Cerebellar cortex (tissue), 1 donor: ENCODE measurements around the gene OR2T10.
"Not testable (repeated sequence)": the region's sequence is repeated elsewhere in the genome, so short reads cannot be mapped to it uniquely, and the experiment has no call there.

ENCODE experiments used
- DNase-seq: peaks from one replicate; pipeline ENCODE4 v3.0.0-alpha.2; 2015; ENCODE audit warnings: low spot score

OR2T10 gene

DNA sequence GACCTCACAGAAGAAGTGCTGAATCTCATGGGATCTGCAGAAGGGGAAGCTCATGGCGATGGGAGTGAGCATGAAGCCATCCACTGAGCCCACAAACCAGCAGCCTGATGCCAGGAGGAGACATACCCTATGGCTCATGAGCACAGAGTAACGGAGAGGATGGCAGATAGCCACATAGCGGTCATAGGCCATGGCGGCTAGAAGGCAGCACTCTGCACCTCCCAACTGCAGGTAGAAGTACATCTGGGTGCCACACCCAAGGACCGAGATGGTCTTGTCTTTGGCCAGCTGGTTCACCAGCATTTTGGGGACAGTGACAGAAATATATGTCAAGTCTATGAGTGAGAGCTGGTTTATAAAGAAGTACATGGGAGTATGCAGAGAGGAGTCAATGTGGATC lies 4.3 kb downstream of the OR2T10 start:
- DNase-seq, result no peak

DNA sequence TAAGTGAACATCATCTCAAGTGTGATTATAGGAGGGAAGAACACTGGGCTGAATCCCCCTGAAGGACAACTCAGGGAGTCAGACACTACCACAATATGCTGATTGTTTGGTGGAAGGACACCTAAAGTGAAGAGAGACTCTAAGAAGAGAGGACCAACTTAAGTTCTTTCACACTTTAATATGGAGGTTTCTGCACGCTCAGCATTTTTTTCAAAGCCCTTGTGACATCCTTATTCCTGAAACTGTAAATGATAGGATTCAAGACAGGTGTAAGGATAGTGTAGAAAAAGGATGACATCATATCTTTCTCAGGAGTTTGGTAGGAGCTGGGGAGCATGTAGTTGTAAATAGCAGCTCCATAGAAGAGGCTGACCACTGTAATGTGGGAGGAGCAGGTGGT lies 4.8 kb downstream of the OR2T10 start:
- DNase-seq, result no peak

DNA sequence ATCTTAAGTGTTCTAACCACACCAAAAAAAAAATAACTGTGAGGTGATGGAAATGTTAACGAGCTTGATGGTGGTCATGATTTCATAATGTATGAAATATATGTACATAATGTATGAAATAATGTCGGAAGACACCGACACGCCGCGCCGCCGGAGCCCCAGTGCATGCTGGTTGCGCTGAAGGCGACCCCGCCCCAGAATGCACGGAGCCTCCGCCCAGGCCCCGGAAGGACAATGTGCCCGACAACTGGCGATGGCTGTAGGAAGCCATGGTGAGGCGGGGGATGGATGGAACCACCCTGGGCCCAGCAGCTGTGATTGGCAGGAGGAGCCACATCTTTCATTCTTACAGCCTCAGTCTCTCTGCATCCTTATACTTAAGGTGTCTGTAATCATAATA lies 7.4 kb downstream of the OR2T10 start:
- no peak for DNase-seq

DNA sequence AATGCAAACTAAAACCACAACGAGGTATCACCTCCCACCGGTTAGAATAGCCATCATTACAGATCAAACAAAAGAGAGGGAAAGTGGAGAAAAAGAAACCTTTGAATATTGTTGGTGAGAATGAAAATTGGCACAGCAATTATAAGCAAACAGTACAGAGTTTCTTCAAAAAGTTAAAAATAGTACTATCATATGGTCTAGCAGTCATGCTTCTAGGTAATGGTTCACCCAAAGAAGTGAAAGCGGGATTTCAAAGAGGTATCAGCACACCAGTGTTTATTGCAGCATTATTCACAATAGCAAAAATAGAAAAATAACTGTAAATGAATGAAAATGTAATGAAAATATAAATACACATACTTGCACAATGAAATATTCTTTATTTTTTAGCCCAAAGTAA lies 8.2 kb downstream of the OR2T10 start:
- no peak for DNase-seq

DNA sequence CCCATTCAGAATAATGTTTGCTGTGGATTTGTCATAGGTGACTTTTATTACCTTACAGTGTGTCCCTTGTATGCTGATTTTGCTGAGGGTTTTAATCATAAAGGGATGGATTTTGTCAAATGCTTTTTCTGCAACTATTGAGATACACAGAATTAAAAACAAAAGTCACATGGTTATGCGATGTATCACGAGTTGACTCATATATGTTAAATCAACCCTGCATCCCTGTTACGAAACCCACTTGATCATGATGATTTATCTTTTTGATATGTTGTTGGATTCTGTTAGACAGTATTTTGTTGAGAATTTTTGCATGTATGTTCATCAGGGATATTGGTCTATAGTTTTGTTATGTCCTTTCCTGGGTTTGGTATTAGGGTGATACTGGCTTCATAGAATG lies 12.2 kb downstream of the OR2T10 start:
- no peak for DNase-seq

DNA sequence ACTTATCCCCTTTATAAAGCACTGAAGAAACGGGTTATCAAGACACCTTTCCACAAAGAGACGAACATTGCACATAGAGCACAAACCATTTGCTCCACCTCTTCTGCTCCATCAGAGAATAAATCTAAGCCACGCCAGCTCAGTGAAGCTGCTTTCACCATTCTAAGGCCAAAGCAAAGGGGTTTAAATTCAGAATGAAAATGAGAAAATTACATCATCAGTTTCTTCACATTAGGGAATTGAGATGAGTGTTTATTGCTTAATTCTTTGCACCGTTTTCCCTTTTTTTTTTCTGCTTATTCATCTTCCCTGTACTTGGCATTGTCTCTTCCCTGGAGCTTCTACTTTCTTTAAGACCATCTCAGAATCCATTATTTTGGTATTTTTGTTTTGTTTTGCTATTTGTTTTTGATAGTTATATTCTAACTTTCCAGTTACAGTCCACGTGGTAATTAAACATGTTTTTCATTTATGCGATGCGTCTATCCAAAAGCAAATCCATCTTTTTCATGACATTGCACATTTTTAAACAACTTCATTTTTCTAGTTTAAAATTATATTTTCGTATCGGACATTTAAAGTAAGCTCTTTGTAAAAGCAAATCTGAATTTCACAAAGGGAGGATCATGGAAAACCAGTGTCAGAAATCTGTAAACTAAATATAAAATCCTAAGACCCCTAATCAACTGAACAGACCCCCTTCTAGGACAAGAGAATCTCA lies 21.1 kb downstream of the OR2T10 start:
- DNase-seq, result no peak

DNA sequence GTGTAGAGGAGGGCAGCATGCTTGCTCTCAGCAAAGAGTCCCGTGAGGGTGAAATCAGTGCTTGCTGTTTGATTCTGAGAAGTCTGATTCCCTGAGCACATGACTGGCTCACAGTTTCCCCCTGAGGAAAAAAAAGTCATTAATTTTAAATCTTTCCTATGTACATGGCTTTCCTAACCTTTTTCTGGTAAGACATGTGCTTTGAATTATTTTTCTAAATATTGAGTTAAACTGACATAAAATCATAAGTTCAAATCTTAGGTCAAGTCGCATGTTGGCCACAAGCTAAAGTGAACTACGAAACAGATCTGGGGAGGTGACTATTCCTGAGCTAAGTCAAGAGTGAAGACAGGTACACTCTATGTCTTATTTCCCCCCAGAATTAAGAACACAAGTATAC lies 22.8 kb downstream of the OR2T10 start, which contains the start of gene OR2T34:
Gene OR2T34 (minus strand): TSS at position 101 of the 400 bp plus-strand sequence. CDS start 0 bp downstream, at position 101.
- DNase-seq, result not testable (repeated sequence)

DNA sequence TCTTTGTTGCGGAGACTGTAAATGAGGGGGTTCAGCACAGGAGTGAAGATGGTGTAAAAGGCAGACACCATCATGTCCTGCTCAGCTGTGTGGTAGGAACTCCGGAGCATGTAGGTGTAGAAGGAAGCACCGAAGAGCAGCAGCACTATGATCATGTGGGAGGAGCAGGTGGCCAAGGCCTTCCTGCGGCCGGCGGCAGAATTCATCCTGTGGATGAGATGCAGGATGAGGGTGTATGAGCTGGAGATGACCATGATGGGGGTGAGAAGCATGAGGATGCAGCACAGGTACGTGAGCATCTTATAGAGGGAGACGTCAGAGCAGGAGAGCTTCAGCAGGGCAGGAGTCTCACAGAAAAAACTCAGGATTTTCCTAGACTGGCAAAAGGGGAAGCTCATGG lies 23.6 kb downstream of the OR2T10 start:
- not testable (repeated sequence) for DNase-seq

DNA sequence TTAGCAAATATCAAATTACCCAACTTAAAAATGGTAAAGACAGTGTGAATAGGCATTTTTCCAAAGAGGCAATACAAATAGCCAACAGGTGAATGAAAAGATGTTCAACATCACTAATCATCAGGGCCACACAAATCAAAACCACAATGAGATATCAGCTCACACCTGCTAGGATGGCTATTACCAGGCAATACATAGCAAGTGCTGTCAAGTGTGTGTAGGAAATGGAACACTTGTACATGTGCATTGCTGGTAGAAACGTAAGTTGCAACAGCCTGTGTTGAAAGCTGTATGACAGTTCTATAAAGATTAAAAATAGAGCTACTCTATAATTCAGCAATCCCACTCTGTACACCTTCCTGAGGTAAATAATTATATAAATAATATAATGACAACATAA lies 25.5 kb downstream of the OR2T10 start:
- not testable (repeated sequence) for DNase-seq

DNA sequence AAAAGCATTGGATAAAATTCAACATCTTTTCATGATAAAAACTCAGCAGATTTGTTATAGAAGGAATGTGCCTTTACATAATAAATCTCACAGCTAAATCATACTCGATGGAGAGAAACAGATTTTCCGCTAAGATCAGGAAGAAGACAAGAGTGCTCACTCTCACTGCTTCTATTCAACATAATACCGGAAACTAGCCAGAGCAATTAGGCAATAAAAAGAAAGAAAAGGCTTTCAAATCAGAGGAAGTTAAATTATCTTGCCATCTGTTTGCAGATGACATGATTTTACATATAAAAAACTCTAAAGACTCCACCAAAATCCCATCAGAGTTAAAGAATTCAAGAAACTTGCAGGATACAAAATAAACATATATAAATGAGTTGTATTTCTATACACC lies 26.7 kb downstream of the OR2T10 start:
- DNase-seq, result not testable (repeated sequence)

DNA sequence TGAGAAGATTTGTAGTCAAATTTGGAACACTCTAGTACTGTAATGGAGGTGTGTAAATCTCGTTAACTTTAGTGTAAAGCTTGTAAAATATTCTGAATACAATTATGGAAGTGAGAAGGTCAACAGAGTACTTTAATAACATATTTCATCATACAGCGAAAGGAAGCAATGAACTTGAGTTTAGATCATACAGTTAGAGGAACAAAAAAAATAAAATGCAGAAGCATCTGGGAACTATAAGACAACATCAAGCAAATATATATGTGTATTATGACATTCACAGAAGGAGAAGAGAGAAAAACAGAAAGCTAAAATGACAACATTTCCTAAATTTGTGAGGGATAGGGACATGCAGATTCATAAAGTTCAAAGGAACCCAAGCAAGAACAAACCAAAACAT lies 28.5 kb downstream of the OR2T10 start:
- DNase-seq, result not testable (repeated sequence)

DNA sequence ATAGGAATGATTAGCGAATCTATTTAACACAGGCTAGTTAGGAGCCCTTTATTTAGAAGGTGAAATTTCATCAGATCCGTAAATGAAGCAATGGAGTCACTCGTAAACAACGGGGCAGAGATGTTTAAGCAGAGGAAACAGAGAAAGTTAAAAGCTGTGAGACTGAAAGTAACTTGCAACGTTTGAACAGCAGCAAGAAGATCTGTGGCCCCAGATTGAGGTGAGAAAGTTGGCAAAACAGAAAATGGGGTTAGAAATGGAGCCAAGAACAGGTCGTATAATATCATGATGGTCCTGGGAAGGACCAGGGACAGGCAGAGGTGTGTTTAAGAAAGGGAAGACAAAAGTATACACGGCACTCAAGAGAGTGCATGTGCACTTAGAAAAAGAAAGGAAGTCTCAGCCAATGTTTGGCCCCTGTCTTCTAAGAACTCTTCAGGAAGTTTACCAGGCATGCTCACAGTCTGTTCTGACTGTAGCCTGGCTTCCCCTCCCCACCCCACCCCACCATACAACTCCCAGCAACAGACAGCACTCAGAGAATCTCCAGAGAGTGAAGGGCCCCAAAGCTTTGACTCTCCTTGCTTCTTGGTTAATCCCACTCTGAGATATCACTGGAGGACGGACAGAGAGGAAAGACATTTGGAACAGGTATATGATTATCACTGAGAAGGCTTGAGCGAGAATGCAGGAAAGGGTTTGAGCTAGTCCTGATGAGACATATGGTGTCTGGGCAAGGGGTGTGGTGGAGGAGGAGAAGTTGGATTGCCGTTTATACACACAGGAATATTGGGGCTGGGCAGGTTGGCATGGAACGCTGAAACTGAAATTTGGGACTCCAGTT lies 31.7 kb downstream of the OR2T10 start:
- DNase-seq, result not testable (repeated sequence)

DNA sequence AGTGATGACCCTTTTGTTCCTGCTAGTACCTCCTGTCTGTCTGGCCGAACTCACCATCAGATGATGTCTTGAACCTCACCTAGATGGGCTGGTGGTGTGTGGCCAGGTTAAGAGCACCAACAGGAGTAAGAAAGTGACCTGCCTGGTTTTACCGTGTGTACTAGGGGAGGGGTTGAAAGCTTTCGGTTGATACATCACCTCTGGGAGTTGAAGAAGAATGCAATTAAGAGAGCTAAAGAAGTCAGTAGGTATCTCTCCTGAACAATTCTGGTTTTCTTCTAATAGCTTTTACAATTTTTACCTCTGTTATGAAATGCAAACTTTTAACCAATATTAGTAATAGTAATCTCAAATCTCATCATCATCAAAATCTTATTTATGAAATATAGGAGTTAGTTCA lies 34.8 kb downstream of the OR2T10 start, which contains the start of gene OR2T29:
Gene OR2T29 (minus strand): TSS at position 101 of the 400 bp plus-strand sequence. CDS start 3,281 bp downstream, outside the sequence.
- DNase-seq, result not testable (repeated sequence)

DNA sequence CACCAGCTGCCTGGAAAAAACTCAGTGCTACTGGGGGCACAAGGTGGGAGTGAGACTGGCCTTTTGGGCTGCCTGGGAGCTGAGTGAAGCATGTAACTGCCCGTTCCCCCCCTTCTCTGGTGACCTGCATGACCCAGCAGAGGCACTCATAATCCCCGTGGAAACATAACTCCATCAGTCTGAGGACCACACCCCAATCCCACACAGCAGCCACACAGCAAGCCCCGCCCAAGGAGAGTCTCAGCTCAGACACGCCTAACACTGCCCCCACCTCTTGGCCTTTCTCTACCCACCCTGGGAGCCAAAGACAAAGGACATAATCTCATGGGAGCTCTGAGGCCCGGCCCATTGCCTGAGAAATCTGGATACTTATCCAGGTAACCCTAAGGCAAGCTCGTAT lies 46.5 kb downstream of the OR2T10 start:
- DNase-seq, result not testable (repeated sequence)

DNA sequence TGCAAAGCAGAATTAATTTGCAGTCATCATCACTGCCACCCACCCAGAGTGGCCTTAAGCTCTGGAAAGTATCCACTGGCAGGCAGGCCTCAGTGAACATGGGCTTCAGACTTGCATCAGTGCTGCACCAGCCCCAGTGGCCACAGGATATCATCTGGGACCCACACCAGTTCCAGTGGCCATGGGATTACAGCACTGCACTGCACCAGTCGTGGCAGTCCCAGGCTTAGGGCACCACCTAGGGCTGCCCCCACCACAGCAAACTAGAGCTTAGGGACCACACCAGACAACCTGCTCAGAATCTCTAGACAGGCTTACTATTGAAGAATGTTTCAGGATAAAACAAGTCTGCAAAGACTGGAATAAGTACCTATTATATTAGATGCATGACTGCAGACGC lies 50.1 kb downstream of the OR2T10 start:
- not testable (repeated sequence) for DNase-seq
